ENCODE results near the gene LAX1.
"Not testable (repeated sequence)": the region's sequence is repeated elsewhere in the genome, so short reads cannot be mapped to it uniquely, and the experiment has no call there.

The LAX1 gene

GRCh38 chr1:203781962-203782361 lies 17.0 kb downstream of the LAX1 start:
- Histone ChIP-seq H3F3A (ENCODE audit: control insufficient read depth, insufficient read depth) (no peaks in the 10 kb centered on the region), H3K27me3 (ENCODE audit: control insufficient read depth, low read length) (no peaks in the 10 kb centered on the region), H3K4me1 (ENCODE audit: control insufficient read depth, low read length) (no peaks in the 10 kb centered on the region), H3K4me3 (ENCODE audit: low read length) (no peak overlapping the region), H3K79me2 (ENCODE audit: control insufficient read depth, low read length) (no peaks in the 10 kb centered on the region), H3K27ac (ENCODE audit: low read depth, low read length) (no peak overlapping the region), H3K4me2 (ENCODE audit: low read length) (no peak overlapping the region), H3K9me2 (replicated peaks; ENCODE audit: control insufficient read depth, low read length) (no peaks in the 10 kb centered on the region), H3K9me3 (ENCODE audit: control insufficient read depth, insufficient read depth, low read length) (no peaks in the 10 kb centered on the region), H4K20me1 (ENCODE audit: control insufficient read depth, insufficient read depth, low read depth, low read length) (no peaks in the 10 kb centered on the region), H3K36me3 (ENCODE audit: control insufficient read depth, low read length) (no peaks in the 10 kb centered on the region)
- TF ChIP-seq CTCF (IDR thresholded peaks at IDR 0.05; ENCODE audit: low read depth, low read length, poor library complexity, severe bottlenecking), result no peak
- TF ChIP-seq EZH2phosphoT487 (IDR thresholded peaks at IDR 0.05; ENCODE audit: borderline replicate concordance, low read length), result no peak

DNA sequence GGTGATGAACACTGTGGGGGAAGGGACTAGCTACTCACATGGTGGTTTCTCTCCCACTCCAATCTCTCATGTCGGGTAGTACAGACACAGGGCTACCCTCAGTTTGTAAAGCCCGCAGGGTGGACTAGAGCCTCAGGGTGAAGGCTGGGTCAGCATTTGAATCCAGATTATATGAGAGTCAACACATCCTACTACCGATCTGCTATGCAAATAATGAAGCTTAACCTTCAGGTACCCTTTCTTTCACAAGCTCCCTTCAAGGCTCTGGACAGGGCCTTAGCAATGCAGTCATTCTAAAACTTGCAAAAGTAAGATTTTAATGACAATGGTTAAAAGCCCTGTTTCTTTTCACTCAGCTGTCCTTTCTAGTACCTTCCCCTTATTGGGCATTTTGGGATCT lies 25.0 kb downstream of the LAX1 start:
- no peaks in the 10 kb centered on the region for H3K9me2 ChIP-seq (replicated peaks; ENCODE audit: control insufficient read depth, low read length)
- no peaks in the 10 kb centered on the region for H3K9me3 ChIP-seq (ENCODE audit: control insufficient read depth, insufficient read depth, low read length)
- no peaks in the 10 kb centered on the region for H3K27me3 ChIP-seq (ENCODE audit: control insufficient read depth, low read length)
- no peaks in the 10 kb centered on the region for H3K36me3 ChIP-seq (ENCODE audit: control insufficient read depth, low read length)
- no peak for TF ChIP-seq EZH2phosphoT487 (IDR thresholded peaks at IDR 0.05; ENCODE audit: borderline replicate concordance, low read length)
- no peak for TF ChIP-seq CTCF (IDR thresholded peaks at IDR 0.05; ENCODE audit: low read depth, low read length, poor library complexity, severe bottlenecking)
- H3K4me2 ChIP-seq (ENCODE audit: low read length), result no peak overlapping the region
- no peaks in the 10 kb centered on the region for H3F3A ChIP-seq (ENCODE audit: control insufficient read depth, insufficient read depth)
- no peak overlapping the region for H3K4me3 ChIP-seq (ENCODE audit: low read length)
- H3K79me2 ChIP-seq (ENCODE audit: control insufficient read depth, low read length), result no peaks in the 10 kb centered on the region
- H3K27ac ChIP-seq (ENCODE audit: low read depth, low read length), result no peak overlapping the region
- no peaks in the 10 kb centered on the region for H4K20me1 ChIP-seq (ENCODE audit: control insufficient read depth, insufficient read depth, low read depth, low read length)
- H3K4me1 ChIP-seq (ENCODE audit: control insufficient read depth, low read length), result peaks cover 3% of the 10 kb centered on the region

DNA sequence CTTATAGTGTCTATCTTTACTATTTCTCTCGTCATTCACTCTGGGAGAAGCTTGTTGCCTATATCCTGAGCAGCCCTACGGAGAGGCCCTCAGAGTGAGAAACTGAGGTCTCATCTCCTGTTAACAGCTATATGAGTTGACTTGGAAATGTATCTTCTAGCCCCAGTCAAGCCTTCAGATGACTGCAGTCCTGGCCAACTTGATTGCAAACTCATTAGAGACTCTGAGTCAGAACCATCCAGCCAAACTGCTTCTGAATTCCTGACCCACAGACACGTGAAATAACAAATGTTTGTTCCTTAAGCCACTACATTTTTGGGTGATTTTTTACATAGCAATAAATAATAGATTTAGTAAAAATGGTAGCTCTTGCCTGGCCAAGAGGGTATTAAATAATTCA lies 26.5 kb downstream of the LAX1 start:
- Histone ChIP-seq H3K36me3 (ENCODE audit: control insufficient read depth, low read length) (peaks cover 5% of the 10 kb centered on the region), H4K20me1 (ENCODE audit: control insufficient read depth, insufficient read depth, low read depth, low read length) (no peaks in the 10 kb centered on the region; the same call in 1 of the 2 replicates), H3K9me3 (ENCODE audit: control insufficient read depth, insufficient read depth, low read length) (no peaks in the 10 kb centered on the region), H3K27ac (ENCODE audit: low read depth, low read length) (no peak overlapping the region), H3K4me1 (ENCODE audit: control insufficient read depth, low read length) (peaks cover 7% of the 10 kb centered on the region), H3K79me2 (ENCODE audit: control insufficient read depth, low read length) (peaks cover 11% of the 10 kb centered on the region), H3F3A (ENCODE audit: control insufficient read depth, insufficient read depth) (no peaks in the 10 kb centered on the region), H3K27me3 (ENCODE audit: control insufficient read depth, low read length) (no peaks in the 10 kb centered on the region), H3K9me2 (replicated peaks; ENCODE audit: control insufficient read depth, low read length) (no peaks in the 10 kb centered on the region), H3K4me2 (ENCODE audit: low read length) (no peak overlapping the region), H3K4me3 (ENCODE audit: low read length) (no peak overlapping the region)
- TF ChIP-seq CTCF (IDR thresholded peaks at IDR 0.05; ENCODE audit: low read depth, low read length, poor library complexity, severe bottlenecking) (no peak), EZH2phosphoT487 (IDR thresholded peaks at IDR 0.05; ENCODE audit: borderline replicate concordance, low read length) (no peak)

- H4K20me1 ChIP-seq (ENCODE audit: control insufficient read depth, insufficient read depth, low read depth, low read length), result peaks cover 10% of the 10 kb centered on the region
- no peaks in the 10 kb centered on the region for H3K27me3 ChIP-seq (ENCODE audit: control insufficient read depth, low read length)
- no peaks in the 10 kb centered on the region for H3K9me3 ChIP-seq (ENCODE audit: control insufficient read depth, insufficient read depth, low read length)
- no peak overlapping the region for H3K4me2 ChIP-seq (ENCODE audit: low read length)
- H3F3A ChIP-seq (ENCODE audit: control insufficient read depth, insufficient read depth), result no peaks in the 10 kb centered on the region
- TF ChIP-seq EZH2phosphoT487 (IDR thresholded peaks at IDR 0.05; ENCODE audit: borderline replicate concordance, low read length), result no peak
- TF ChIP-seq CTCF (IDR thresholded peaks at IDR 0.05; ENCODE audit: low read depth, low read length, poor library complexity, severe bottlenecking), result no peak
- no peak overlapping the region for H3K27ac ChIP-seq (ENCODE audit: low read depth, low read length)
- H3K9me2 ChIP-seq (replicated peaks; ENCODE audit: control insufficient read depth, low read length), result no peaks in the 10 kb centered on the region
- H3K4me1 ChIP-seq (ENCODE audit: control insufficient read depth, low read length), result peaks cover 17% of the 10 kb centered on the region
- H3K4me3 ChIP-seq (ENCODE audit: low read length), result no peak overlapping the region
- H3K36me3 ChIP-seq (ENCODE audit: control insufficient read depth, low read length), result peaks cover 15% of the 10 kb centered on the region
- peaks cover 20% of the 10 kb centered on the region for H3K79me2 ChIP-seq (ENCODE audit: control insufficient read depth, low read length)
Observed at GRCh38 chr1:203792486-203792885, 27.5 kb downstream of the LAX1 start.

DNA sequence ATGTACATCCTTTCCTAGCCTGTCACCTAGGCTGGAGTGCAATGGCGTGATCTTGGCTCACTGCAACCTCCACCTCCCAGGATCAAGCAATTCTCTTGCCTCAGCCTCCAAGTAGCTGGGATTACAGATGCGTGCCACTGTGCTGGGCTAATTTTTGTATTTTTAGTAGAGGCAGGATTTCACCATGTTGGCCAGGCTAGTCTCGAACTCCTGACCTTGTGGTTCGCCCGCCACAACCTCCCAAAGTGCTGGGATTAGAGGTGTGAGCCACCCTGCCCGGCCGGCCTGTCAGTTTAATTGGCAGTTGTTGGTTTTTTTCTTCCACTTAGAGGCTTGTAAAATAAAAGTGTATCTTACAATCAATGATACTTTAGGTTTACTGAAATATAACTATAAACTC lies 28.6 kb downstream of the LAX1 start:
- not testable (repeated sequence) for H3K27me3 ChIP-seq (ENCODE audit: control insufficient read depth, low read length); H3K4me3 ChIP-seq (ENCODE audit: low read length); H3K4me2 ChIP-seq (ENCODE audit: low read length); H3K27ac ChIP-seq (ENCODE audit: low read depth, low read length); H3F3A ChIP-seq (ENCODE audit: control insufficient read depth, insufficient read depth); H3K9me2 ChIP-seq (replicated peaks; ENCODE audit: control insufficient read depth, low read length); H3K9me3 ChIP-seq (ENCODE audit: control insufficient read depth, insufficient read depth, low read length)
- Histone ChIP-seq H3K79me2 (ENCODE audit: control insufficient read depth, low read length) (peaks cover 31% of the 10 kb centered on the region), H3K4me1 (ENCODE audit: control insufficient read depth, low read length) (peaks cover 25% of the 10 kb centered on the region), H4K20me1 (ENCODE audit: control insufficient read depth, insufficient read depth, low read depth, low read length) (peaks cover 14% of the 10 kb centered on the region), H3K36me3 (ENCODE audit: control insufficient read depth, low read length) (peaks cover 26% of the 10 kb centered on the region)

Data from DOHH2 (cell line).